ENCODE data around the gene PPM1A. TPM values are rescaled to one million over a fixed set of nuclear protein-coding genes. Genes with fewer than 3 reads are reported as not detected.
"Not testable (repeated sequence)": the region's sequence is repeated elsewhere in the genome, so short reads cannot be mapped to it uniquely, and the experiment has no call there.

The PPM1A gene
- total and polyA plus RNA-seq, 3 experiments from 2014 or later, result 22.3 to 55.3 (median 54.6) TPM

- Histone ChIP-seq H3K27ac (ENCODE audit: low read depth, low read length) (no peak overlapping the region), H3K9me3 (ENCODE audit: low read length) (no peaks in the 10 kb centered on the region), H3K27me3 (ENCODE audit: insufficient read depth, low read length, poor library complexity, severe bottlenecking) (no peaks in the 10 kb centered on the region), H3K36me3 (ENCODE audit: insufficient read depth, low read length) (no peaks in the 10 kb centered on the region), H3K4me1 (ENCODE audit: insufficient read depth, low read length) (no peaks in the 10 kb centered on the region), H3K4me3 (ENCODE audit: low read length) (no peak overlapping the region)
- Mint-ChIP-seq H3K9me3 (no peaks in the 10 kb centered on the region), H3K27ac (no peak overlapping the region), H3K4me1 (no peaks in the 10 kb centered on the region), H3K4me3 (no peak overlapping the region), H3K36me3 (peaks cover 0 to 8% (median 0%) of the 10 kb centered on the region in 3 donors), H3K27me3 (peaks cover 9 to 32% of the 10 kb centered on the region in 2 donors)
- no peak for DNase-seq
- ChIA-PET CTCF (interaction anchor here (0.9 to 1.3 kb wide), 2 partner anchors 14 to 17 kb away, joined by 3 read pairs; no protein-coding TSS in a partner anchor), POLR2A (no interaction called here)
Measured at GRCh38 chr14:60315196-60315990, 66.4 kb downstream of the PPM1A start.

- peaks cover 0 to 8% (median 0%) of the 10 kb centered on the region in 3 donors for H3K36me3 Mint-ChIP-seq
- H3K27me3 Mint-ChIP-seq, result peaks cover 9 to 28% of the 10 kb centered on the region in 2 donors
- no peak overlapping the region for H3K27ac ChIP-seq (ENCODE audit: low read depth, low read length)
- H3K27me3 ChIP-seq (ENCODE audit: insufficient read depth, low read length, poor library complexity, severe bottlenecking), result no peaks in the 10 kb centered on the region
- H3K27ac Mint-ChIP-seq, result no peak overlapping the region
- H3K36me3 ChIP-seq (ENCODE audit: insufficient read depth, low read length), result no peaks in the 10 kb centered on the region
- CTCF ChIA-PET, result no interaction called here
- no peak overlapping the region for H3K4me3 ChIP-seq (ENCODE audit: low read length)
- DNase-seq, result no peak
- no peaks in the 10 kb centered on the region for H3K9me3 Mint-ChIP-seq
- POLR2A ChIA-PET, result no interaction called here
- no peak overlapping the region for H3K4me3 Mint-ChIP-seq
- no peaks in the 10 kb centered on the region for H3K9me3 ChIP-seq (ENCODE audit: low read length)
- no peaks in the 10 kb centered on the region for H3K4me1 ChIP-seq (ENCODE audit: insufficient read depth, low read length)
- no peaks in the 10 kb centered on the region for H3K4me1 Mint-ChIP-seq
Measured at GRCh38 chr14:60317609-60318008, 68.6 kb downstream of the PPM1A start.

- DNase-seq; H3K36me3 ChIP-seq (ENCODE audit: insufficient read depth, low read length); H3K36me3 Mint-ChIP-seq; H3K27me3 ChIP-seq (ENCODE audit: insufficient read depth, low read length, poor library complexity, severe bottlenecking); POLR2A ChIA-PET; H3K27ac ChIP-seq (ENCODE audit: low read depth, low read length); H3K4me1 Mint-ChIP-seq; H3K9me3 ChIP-seq (ENCODE audit: low read length); H3K4me3 Mint-ChIP-seq; H3K27ac Mint-ChIP-seq; H3K4me1 ChIP-seq (ENCODE audit: insufficient read depth, low read length); H3K9me3 Mint-ChIP-seq; H3K4me3 ChIP-seq (ENCODE audit: low read length): not testable (repeated sequence)
- CTCF ChIA-PET, result interaction anchor here (1.1 to 2.3 kb wide), 2 partner anchors 10 to 11 kb away, joined by 3 to 11 read pairs; no protein-coding TSS in a partner anchor
- H3K27me3 Mint-ChIP-seq, result peaks cover 4 to 11% of the 10 kb centered on the region in 2 donors
Measured at GRCh38 chr14:60320860-60321259, 71.8 kb downstream of the PPM1A start.

- no peak for DNase-seq
- H3K27me3 Mint-ChIP-seq, result peaks cover 9 to 19% of the 10 kb centered on the region in 2 donors
- POLR2A ChIA-PET, result no interaction called here
- no peak overlapping the region for H3K4me3 Mint-ChIP-seq
- CTCF ChIA-PET, result interaction anchor here (1.0 to 1.4 kb wide), 2 partner anchors 10 to 27 kb away, joined by 3 read pairs; no protein-coding TSS in a partner anchor
- H3K9me3 Mint-ChIP-seq, result no peaks in the 10 kb centered on the region
- no peaks in the 10 kb centered on the region for H3K9me3 ChIP-seq (ENCODE audit: low read length)
- H3K27ac Mint-ChIP-seq, result no peak overlapping the region
- no peak overlapping the region for H3K4me3 ChIP-seq (ENCODE audit: low read length)
- H3K36me3 Mint-ChIP-seq, result peaks cover 0 to 8% (median 0%) of the 10 kb centered on the region in 3 donors
- H3K4me1 ChIP-seq (ENCODE audit: insufficient read depth, low read length), result peaks cover 3% of the 10 kb centered on the region
- H3K27me3 ChIP-seq (ENCODE audit: insufficient read depth, low read length, poor library complexity, severe bottlenecking), result no peaks in the 10 kb centered on the region
- H3K4me1 Mint-ChIP-seq, result peaks cover 4 to 14% (median 11%) of the 10 kb centered on the region in 3 donors
- H3K36me3 ChIP-seq (ENCODE audit: insufficient read depth, low read length), result no peaks in the 10 kb centered on the region
- H3K27ac ChIP-seq (ENCODE audit: low read depth, low read length), result no peak overlapping the region
Measured at GRCh38 chr14:60323199-60323896, 74.3 kb downstream of the PPM1A start.

- Histone ChIP-seq H3K9me3 (ENCODE audit: low read length) (no peaks in the 10 kb centered on the region), H3K27ac (ENCODE audit: low read depth, low read length) (no peak overlapping the region), H3K27me3 (ENCODE audit: insufficient read depth, low read length, poor library complexity, severe bottlenecking) (no peaks in the 10 kb centered on the region), H3K4me1 (ENCODE audit: insufficient read depth, low read length) (peaks cover 3% of the 10 kb centered on the region), H3K36me3 (ENCODE audit: insufficient read depth, low read length) (no peaks in the 10 kb centered on the region), H3K4me3 (ENCODE audit: low read length) (no peak overlapping the region)
- Mint-ChIP-seq H3K27me3 (peaks cover 14 to 26% of the 10 kb centered on the region in 2 donors), H3K4me1 (peaks cover 6 to 15% (median 11%) of the 10 kb centered on the region in 3 donors), H3K9me3 (no peaks in the 10 kb centered on the region), H3K36me3 (peaks cover 0 to 4% (median 0%) of the 10 kb centered on the region in 3 donors), H3K4me3 (no peak overlapping the region), H3K27ac (no peak overlapping the region)
- CTCF ChIA-PET, result interaction anchor here (1.0 kb wide), 1 partner anchor 9 kb away, joined by 3 read pairs; no protein-coding TSS in a partner anchor
- no peak for DNase-seq
- POLR2A ChIA-PET, result no interaction called here
Measured at GRCh38 chr14:60324837-60325236, 75.8 kb downstream of the PPM1A start.

- Mint-ChIP-seq H3K4me1 (peaks cover 11 to 22% (median 18%) of the 10 kb centered on the region in 3 donors), H3K9me3 (no peaks in the 10 kb centered on the region), H3K4me3 (peak overlapping the region in 1 of 7 donors; percentile 14), H3K27me3 (peaks cover 19 to 26% of the 10 kb centered on the region in 2 donors), H3K27ac (no peak overlapping the region), H3K36me3 (peaks cover 0 to 4% (median 2%) of the 10 kb centered on the region in 3 donors)
- no peaks in the 10 kb centered on the region for H3K36me3 ChIP-seq (ENCODE audit: insufficient read depth, low read length)
- no peak overlapping the region for H3K27ac ChIP-seq (ENCODE audit: low read depth, low read length)
- no peaks in the 10 kb centered on the region for H3K27me3 ChIP-seq (ENCODE audit: insufficient read depth, low read length, poor library complexity, severe bottlenecking)
- CTCF ChIA-PET, result interaction anchor here (1.8 kb wide), 1 partner anchor 78 kb away, joined by 4 read pairs; the partner anchor contains the start of gene PPM1A
- POLR2A ChIA-PET, result no interaction called here
- H3K4me3 ChIP-seq (ENCODE audit: low read length), result no peak overlapping the region
- H3K9me3 ChIP-seq (ENCODE audit: low read length), result no peaks in the 10 kb centered on the region
- DNase-seq, result no peak
- peaks cover 9% of the 10 kb centered on the region for H3K4me1 ChIP-seq (ENCODE audit: insufficient read depth, low read length)
Measured at GRCh38 chr14:60326274-60326673, 77.3 kb downstream of the PPM1A start.

GRCh38 chr14:60327447-60328331 is 78.7 kb downstream of the PPM1A start:
- H3K27ac ChIP-seq (ENCODE audit: low read depth, low read length), result no peak overlapping the region
- Mint-ChIP-seq H3K27me3 (peaks cover 28 to 31% of the 10 kb centered on the region in 2 donors), H3K4me3 (peak overlapping the region; percentile 69 to 93 (median 89)), H3K27ac (peak overlapping the region in 2 of 8 donors; percentile 37 to 71), H3K9me3 (no peaks in the 10 kb centered on the region), H3K36me3 (peaks cover 0 to 6% (median 4%) of the 10 kb centered on the region in 3 donors), H3K4me1 (peaks cover 18 to 32% (median 28%) of the 10 kb centered on the region in 3 donors)
- POLR2A ChIA-PET, result interaction anchor here (1.9 kb wide), 1 partner anchor 79 kb away, joined by 6 read pairs; the partner anchor contains the start of gene PPM1A
- DNase-seq, result peak; percentile 2 to 49 (median 15)
- CTCF ChIA-PET, result interaction anchor here (0.9 to 1.8 kb wide), 3 partner anchors 14 to 79 kb away, joined by 3 to 4 read pairs (median 4); partner anchors contain the start of gene PPM1A
- no peaks in the 10 kb centered on the region for H3K36me3 ChIP-seq (ENCODE audit: insufficient read depth, low read length)
- no peaks in the 10 kb centered on the region for H3K27me3 ChIP-seq (ENCODE audit: insufficient read depth, low read length, poor library complexity, severe bottlenecking)
- H3K9me3 ChIP-seq (ENCODE audit: low read length), result no peaks in the 10 kb centered on the region
- peaks cover 9% of the 10 kb centered on the region for H3K4me1 ChIP-seq (ENCODE audit: insufficient read depth, low read length)
- peak overlapping the region; percentile 68 for H3K4me3 ChIP-seq (ENCODE audit: low read length)

All from CD8-positive, alpha-beta memory T cell (primary cell).